22Rv1 (cell line): Measurements from ENCODE around the gene TRIO.
"Not testable (repeated sequence)": the region's sequence is repeated elsewhere in the genome, so short reads cannot be mapped to it uniquely, and the experiment has no call there.

Source experiments
- ZFX ChIP-seq: fragments of 450-650 bp; IDR thresholded peaks from 2 replicates; pipeline ENCODE4 v1.6.1; 2017; ENCODE audit warnings: antibody characterized with exemption, borderline replicate concordance
- TF ChIP-seq, protein P1 (sequence below): fragments of 450-650 bp; IDR thresholded peaks from 2 replicates; pipeline ENCODE4 v1.5.1; 2017; ENCODE audit warnings: mild to moderate bottlenecking

DNA sequence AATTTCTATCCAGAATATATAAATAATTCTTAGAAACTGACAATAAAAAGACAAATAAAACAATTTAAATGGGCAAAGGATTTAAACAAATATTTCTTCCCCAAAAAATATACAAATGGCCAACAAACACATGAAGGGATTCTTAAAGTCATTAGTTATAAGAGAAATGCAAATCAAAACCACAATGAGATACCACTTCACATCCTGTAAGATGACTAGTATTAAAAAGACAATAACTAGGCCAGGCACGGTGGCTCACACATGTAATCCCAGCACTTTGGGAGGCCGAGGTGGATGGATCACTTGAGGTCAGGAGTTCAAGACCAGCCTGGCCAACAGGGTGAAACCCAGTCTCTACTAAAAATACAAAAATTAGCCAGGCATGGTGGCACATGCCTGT, 45.8 kb upstream of the TRIO start:
- TF ChIP-seq, protein P1, sequence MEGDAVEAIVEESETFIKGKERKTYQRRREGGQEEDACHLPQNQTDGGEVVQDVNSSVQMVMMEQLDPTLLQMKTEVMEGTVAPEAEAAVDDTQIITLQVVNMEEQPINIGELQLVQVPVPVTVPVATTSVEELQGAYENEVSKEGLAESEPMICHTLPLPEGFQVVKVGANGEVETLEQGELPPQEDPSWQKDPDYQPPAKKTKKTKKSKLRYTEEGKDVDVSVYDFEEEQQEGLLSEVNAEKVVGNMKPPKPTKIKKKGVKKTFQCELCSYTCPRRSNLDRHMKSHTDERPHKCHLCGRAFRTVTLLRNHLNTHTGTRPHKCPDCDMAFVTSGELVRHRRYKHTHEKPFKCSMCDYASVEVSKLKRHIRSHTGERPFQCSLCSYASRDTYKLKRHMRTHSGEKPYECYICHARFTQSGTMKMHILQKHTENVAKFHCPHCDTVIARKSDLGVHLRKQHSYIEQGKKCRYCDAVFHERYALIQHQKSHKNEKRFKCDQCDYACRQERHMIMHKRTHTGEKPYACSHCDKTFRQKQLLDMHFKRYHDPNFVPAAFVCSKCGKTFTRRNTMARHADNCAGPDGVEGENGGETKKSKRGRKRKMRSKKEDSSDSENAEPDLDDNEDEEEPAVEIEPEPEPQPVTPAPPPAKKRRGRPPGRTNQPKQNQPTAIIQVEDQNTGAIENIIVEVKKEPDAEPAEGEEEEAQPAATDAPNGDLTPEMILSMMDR, result not testable (repeated sequence)
- not testable (repeated sequence) for TF ChIP-seq ZFX
